Measurements from ENCODE around the gene CALY. TPM values are rescaled to one million over a fixed set of nuclear protein-coding genes. Genes with fewer than 3 reads are reported as not detected.

The CALY gene
- polyA plus RNA-seq, 2 of the 4 experiments (the other 2 are of a cell fraction): 0.30 to 0.63 TPM

GRCh38 chr10:133277993-133278576 is 58.6 kb downstream of the CALY start (continued):
- TF ChIP-seq, protein P1, sequence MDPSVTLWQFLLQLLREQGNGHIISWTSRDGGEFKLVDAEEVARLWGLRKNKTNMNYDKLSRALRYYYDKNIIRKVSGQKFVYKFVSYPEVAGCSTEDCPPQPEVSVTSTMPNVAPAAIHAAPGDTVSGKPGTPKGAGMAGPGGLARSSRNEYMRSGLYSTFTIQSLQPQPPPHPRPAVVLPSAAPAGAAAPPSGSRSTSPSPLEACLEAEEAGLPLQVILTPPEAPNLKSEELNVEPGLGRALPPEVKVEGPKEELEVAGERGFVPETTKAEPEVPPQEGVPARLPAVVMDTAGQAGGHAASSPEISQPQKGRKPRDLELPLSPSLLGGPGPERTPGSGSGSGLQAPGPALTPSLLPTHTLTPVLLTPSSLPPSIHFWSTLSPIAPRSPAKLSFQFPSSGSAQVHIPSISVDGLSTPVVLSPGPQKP (IDR thresholded peaks at IDR 0.05; ENCODE audit: low read depth, low read length): no peak
- TF ChIP-seq PHF8 (IDR thresholded peaks at IDR 0.05; ENCODE audit: borderline replicate concordance, low read depth) (no peak), TFCP2L1 (CRISPR knock-in tag; IDR thresholded peaks at IDR 0.05) (no peak), SREBF2 (IDR thresholded peaks at IDR 0.05) (no peak)
- TF ChIP-seq, protein P2, sequence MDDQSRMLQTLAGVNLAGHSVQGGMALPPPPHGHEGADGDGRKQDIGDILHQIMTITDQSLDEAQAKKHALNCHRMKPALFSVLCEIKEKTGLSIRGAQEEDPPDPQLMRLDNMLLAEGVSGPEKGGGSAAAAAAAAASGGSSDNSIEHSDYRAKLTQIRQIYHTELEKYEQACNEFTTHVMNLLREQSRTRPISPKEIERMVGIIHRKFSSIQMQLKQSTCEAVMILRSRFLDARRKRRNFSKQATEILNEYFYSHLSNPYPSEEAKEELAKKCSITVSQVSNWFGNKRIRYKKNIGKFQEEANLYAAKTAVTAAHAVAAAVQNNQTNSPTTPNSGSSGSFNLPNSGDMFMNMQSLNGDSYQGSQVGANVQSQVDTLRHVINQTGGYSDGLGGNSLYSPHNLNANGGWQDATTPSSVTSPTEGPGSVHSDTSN (IDR thresholded peaks at IDR 0.05): no peak

DNA sequence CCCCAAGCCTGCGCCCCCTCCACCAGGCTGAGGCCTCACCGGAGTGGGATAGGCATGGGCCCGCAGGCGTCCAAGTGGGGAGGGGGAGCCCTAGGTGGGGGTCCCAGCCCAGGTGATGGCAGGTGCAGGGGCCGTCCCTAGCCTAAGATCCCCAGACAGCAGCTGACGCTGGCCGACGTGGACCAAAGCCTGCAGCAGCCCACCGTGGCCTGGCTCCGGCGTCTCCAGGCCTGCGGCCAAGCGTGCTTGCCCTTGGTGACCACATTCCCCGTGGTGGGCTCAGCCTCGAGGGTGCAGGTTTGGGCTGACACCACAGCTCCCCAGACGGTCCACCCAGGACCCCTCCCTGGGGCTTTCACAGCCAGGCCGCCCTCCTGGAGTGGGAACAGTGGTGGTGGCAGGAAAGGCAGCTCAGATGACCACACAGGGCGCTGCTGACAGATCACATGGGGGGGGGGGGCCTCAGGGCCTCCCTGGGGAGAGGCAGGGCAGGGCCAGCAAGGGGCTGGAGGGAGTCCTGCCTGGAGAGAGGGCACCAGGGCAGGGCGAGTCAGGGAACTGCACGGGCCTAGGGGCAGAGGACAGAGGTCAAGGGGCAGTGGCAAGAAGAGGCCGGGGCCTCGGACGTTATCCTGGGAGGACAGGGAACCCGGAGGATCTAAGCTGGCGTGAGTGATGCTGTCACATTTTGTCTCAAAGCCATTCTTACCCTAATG is 59.3 kb downstream of the CALY start:
- ChIA-PET CTCF (interaction anchor here (0.7 to 4.3 kb wide), 5 partner anchors 14 to 475 kb away, joined by 3 to 21 read pairs (median 4); no protein-coding TSS in a partner anchor), POLR2A (no interaction called here)
- H3K4me3 ChIP-seq: no peak overlapping the region
- no peak overlapping the region for H3K27ac ChIP-seq
- no peak for TF ChIP-seq PHF8 (IDR thresholded peaks at IDR 0.05; ENCODE audit: borderline replicate concordance, low read depth)
- no peak for TF ChIP-seq BHLHE40 (IDR thresholded peaks at IDR 0.05; ENCODE audit: low read depth, low read length)
- TF ChIP-seq HEYL (CRISPR knock-in tag; IDR thresholded peaks at IDR 0.05): no peak
- TF ChIP-seq CEBPB (IDR thresholded peaks at IDR 0.05): no peak
- TF ChIP-seq ATOH8 (CRISPR knock-in tag; IDR thresholded peaks at IDR 0.05; ENCODE audit: low read depth): no peak
- TF ChIP-seq, protein P3, sequence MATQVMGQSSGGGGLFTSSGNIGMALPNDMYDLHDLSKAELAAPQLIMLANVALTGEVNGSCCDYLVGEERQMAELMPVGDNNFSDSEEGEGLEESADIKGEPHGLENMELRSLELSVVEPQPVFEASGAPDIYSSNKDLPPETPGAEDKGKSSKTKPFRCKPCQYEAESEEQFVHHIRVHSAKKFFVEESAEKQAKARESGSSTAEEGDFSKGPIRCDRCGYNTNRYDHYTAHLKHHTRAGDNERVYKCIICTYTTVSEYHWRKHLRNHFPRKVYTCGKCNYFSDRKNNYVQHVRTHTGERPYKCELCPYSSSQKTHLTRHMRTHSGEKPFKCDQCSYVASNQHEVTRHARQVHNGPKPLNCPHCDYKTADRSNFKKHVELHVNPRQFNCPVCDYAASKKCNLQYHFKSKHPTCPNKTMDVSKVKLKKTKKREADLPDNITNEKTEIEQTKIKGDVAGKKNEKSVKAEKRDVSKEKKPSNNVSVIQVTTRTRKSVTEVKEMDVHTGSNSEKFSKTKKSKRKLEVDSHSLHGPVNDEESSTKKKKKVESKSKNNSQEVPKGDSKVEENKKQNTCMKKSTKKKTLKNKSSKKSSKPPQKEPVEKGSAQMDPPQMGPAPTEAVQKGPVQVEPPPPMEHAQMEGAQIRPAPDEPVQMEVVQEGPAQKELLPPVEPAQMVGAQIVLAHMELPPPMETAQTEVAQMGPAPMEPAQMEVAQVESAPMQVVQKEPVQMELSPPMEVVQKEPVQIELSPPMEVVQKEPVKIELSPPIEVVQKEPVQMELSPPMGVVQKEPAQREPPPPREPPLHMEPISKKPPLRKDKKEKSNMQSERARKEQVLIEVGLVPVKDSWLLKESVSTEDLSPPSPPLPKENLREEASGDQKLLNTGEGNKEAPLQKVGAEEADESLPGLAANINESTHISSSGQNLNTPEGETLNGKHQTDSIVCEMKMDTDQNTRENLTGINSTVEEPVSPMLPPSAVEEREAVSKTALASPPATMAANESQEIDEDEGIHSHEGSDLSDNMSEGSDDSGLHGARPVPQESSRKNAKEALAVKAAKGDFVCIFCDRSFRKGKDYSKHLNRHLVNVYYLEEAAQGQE (IDR thresholded peaks at IDR 0.05): no peak
- no peak for TF ChIP-seq RCOR1 (IDR thresholded peaks at IDR 0.05; ENCODE audit: low read depth, low read length)
- no peak for TF ChIP-seq KDM1A (IDR thresholded peaks at IDR 0.05; ENCODE audit: low read depth)
- TF ChIP-seq, protein P2 (IDR thresholded peaks at IDR 0.05): no peak
- TF ChIP-seq ZSCAN20 (CRISPR knock-in tag; IDR thresholded peaks at IDR 0.05): no peak
- TF ChIP-seq MAFK (IDR thresholded peaks at IDR 0.05; ENCODE audit: partially characterized antibody): no peak
- TF ChIP-seq ESRRA (IDR thresholded peaks at IDR 0.05; ENCODE audit: borderline replicate concordance, low read length): no peak
- TF ChIP-seq FOSB (CRISPR knock-in tag; IDR thresholded peaks at IDR 0.05): no peak
- TF ChIP-seq TP53 (CRISPR knock-in tag; IDR thresholded peaks at IDR 0.05): no peak
- no peak for TF ChIP-seq RFX5 (IDR thresholded peaks at IDR 0.05)
- TF ChIP-seq NPAS2 (CRISPR knock-in tag; IDR thresholded peaks at IDR 0.05; ENCODE audit: borderline replicate concordance): no peak
- no peak for TF ChIP-seq EHF (CRISPR knock-in tag; IDR thresholded peaks at IDR 0.05)
- no peak for TF ChIP-seq EP300 (IDR thresholded peaks at IDR 0.05)
- H3K4me1 ChIP-seq: peaks cover 4% of the 10 kb centered on the region; the same call in 1 of the 3 replicates
- no peak for ATAC-seq
- no peak overlapping the region for H3K4me2 ChIP-seq
- WGBS (ENCODE audit: missing lambda C conversion rate): 80% methylated on average over 11 of the region's 25 CpGs
- no peak for FAIRE-seq
- H3K9me3 ChIP-seq: no peaks in the 10 kb centered on the region
- no peak for DNase-seq (ENCODE audit: low read depth in 1 of 2, low spot score in 1 of 2)
